Mesothelial cell of epicardium (in vitro differentiated cells): ENCODE results near the gene KHDRBS1. TPM values are rescaled to one million over a fixed set of nuclear protein-coding genes. Genes with fewer than 3 reads are reported as not detected.
"Not testable (repeated sequence)": the region's sequence is repeated elsewhere in the genome, so short reads cannot be mapped to it uniquely, and the experiment has no call there.

Experiments
- DNase-seq, 2 experiments: peaks; one replicate each; pipeline ENCODE4 v3.0.0; 2021; ENCODE audit warnings: low spot score in 2 of 2; ENCODE audit not compliant: unreplicated experiment in 2 of 2
- H3K27ac Mint-ChIP-seq: 2 replicates; pipeline ENCODE4 v1.8.0; 2021; ENCODE audit warnings: mixed read lengths
- H3K27me3 Mint-ChIP-seq: 2 replicates; pipeline ENCODE4 v1.8.0; 2021; ENCODE audit warnings: low read depth, mixed read lengths
- H3K36me3 Mint-ChIP-seq: 2 replicates; pipeline ENCODE4 v1.8.0; 2021; ENCODE audit warnings: mixed read lengths
- H3K4me1 Mint-ChIP-seq: 2 replicates; pipeline ENCODE4 v1.8.0; 2021; ENCODE audit warnings: mixed read lengths
- H3K4me3 Mint-ChIP-seq: 2 replicates; pipeline ENCODE4 v1.8.0; 2021; ENCODE audit warnings: mild to moderate bottlenecking, moderate library complexity, mixed read lengths
- H3K9me3 Mint-ChIP-seq: 2 replicates; pipeline ENCODE4 v1.8.0; 2021; ENCODE audit warnings: mixed read lengths
- microRNA-seq: library from miRNA; unstranded; fragments of <30 nt; microRNA quantifications from one replicate; pipeline ENCODE4 v1.2.0, GENCODE V29; 2021; ENCODE audit warnings: inconsistent platforms, mixed read lengths
- total RNA-seq: library from RNA; stranded (reverse); gene quantifications from 3 replicates; pipeline ENCODE4 v1.2.1, GENCODE V29; 2021
- TF ChIP-seq, protein P1 (sequence below): fragments of 200-600 bp; sonication (generic); IDR thresholded peaks from one replicate; pipeline ENCODE4 v1.5.0; 2021; ENCODE audit warnings: antibody characterized with exemption; ENCODE audit not compliant: unreplicated experiment

Gene KHDRBS1
- total RNA-seq, 1 donor from 2014 or later, result 246 TPM

DNA sequence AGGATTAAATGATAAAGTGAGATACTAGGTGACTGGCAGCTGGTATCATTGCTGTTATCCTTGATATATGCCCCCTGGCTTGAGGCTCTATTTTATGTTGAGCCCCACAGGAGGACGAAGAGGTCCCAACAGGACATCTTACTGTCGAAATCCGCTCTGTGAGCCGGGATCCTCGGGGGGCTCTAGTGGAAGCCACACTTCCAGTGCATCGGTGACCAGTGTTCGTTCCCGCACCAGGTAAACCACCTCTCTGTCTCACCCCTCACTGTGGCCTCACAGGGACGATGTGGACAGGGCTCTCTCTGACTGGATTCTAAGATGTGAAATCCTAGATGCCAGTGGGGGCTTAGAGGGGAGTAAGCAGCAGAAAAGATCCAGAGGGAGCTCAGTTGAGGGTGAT is 61.2 kb downstream of the KHDRBS1 start:
- Mint-ChIP-seq H3K36me3 (peaks cover 13% of the 10 kb centered on the region), H3K9me3 (no peaks in the 10 kb centered on the region), H3K27me3 (no peaks in the 10 kb centered on the region), H3K4me1 (peaks cover 14% of the 10 kb centered on the region), H3K4me3 (peak overlapping the region; percentile 1), H3K27ac (no peak overlapping the region)
- TF ChIP-seq, protein P1, sequence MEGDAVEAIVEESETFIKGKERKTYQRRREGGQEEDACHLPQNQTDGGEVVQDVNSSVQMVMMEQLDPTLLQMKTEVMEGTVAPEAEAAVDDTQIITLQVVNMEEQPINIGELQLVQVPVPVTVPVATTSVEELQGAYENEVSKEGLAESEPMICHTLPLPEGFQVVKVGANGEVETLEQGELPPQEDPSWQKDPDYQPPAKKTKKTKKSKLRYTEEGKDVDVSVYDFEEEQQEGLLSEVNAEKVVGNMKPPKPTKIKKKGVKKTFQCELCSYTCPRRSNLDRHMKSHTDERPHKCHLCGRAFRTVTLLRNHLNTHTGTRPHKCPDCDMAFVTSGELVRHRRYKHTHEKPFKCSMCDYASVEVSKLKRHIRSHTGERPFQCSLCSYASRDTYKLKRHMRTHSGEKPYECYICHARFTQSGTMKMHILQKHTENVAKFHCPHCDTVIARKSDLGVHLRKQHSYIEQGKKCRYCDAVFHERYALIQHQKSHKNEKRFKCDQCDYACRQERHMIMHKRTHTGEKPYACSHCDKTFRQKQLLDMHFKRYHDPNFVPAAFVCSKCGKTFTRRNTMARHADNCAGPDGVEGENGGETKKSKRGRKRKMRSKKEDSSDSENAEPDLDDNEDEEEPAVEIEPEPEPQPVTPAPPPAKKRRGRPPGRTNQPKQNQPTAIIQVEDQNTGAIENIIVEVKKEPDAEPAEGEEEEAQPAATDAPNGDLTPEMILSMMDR, result no peak
- no peak for DNase-seq

DNA sequence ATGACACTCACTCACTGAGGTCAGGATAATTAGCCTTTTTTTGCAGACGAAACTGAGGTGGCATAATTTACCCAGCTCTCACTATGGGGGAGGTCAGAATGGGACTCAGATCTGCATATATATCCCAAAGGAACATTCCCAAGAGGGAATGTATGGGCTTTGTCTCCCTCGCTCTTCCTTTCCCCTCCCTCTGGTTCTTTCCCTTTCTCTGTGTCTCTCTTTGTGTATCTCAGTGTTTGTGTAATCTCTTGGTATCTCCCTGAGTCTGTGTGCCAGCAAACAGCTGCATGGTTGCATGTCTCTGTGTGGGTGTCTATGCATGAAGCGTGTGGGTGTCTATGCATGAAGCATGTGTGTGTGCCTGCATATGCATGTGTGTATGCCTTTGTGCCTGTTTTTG is 63.8 kb downstream of the KHDRBS1 start:
- Mint-ChIP-seq H3K36me3 (peaks cover 21% of the 10 kb centered on the region), H3K4me1 (peaks cover 6% of the 10 kb centered on the region), H3K9me3 (no peaks in the 10 kb centered on the region), H3K27me3 (no peaks in the 10 kb centered on the region), H3K27ac (no peak overlapping the region), H3K4me3 (no peak overlapping the region)
- TF ChIP-seq, protein P1, result no peak
- no peak for DNase-seq

DNA sequence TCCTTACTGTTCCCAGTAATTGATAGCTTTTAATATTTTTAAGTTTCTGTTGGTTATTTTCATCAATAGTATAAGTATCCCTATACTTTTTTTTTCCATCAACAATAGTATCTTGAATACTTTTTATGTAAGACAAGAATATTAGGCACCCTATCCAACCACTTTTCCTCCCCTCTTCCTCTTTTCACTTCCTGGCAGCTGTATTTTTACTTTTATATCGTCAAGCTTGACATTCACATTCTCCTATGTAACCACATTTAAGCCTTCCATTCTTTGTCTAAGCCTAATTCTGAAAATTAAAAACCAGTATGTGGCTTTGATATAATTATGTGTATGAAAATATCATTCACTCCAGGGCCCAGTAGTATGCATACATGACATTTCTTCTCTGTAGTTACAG is 68.4 kb downstream of the KHDRBS1 start:
- TF ChIP-seq, protein P1, result no peak
- H3K27me3 Mint-ChIP-seq, result no peaks in the 10 kb centered on the region
- H3K4me3 Mint-ChIP-seq, result no peak overlapping the region
- no peak for DNase-seq
- H3K27ac Mint-ChIP-seq, result no peak overlapping the region
- H3K36me3 Mint-ChIP-seq, result peaks cover 45% of the 10 kb centered on the region
- H3K9me3 Mint-ChIP-seq, result peaks cover 11% of the 10 kb centered on the region
- no peaks in the 10 kb centered on the region for H3K4me1 Mint-ChIP-seq

DNA sequence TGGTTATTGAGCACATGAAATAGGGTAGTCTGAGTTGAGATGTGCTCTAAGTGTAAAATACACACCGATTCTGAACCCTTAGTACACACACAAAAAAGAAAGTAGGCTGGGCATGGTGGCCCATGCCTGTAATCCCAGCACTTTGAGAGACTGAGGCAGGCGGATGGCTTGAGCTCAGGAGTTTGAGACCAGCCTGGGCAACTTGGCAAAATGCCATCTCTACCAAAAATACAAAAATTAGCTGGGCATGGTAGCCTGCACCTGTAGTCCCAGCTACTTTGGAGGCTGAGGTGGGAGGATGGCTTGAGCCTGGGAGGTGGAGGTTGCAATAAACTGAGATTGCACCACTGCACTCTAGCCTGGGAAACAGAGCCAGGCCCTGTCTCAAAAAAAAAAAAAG is 72.7 kb downstream of the KHDRBS1 start:
- H3K4me1 Mint-ChIP-seq, H3K4me3 Mint-ChIP-seq, H3K27me3 Mint-ChIP-seq, H3K27ac Mint-ChIP-seq, DNase-seq: not testable (repeated sequence)
- peaks cover 36% of the 10 kb centered on the region for H3K36me3 Mint-ChIP-seq
- peaks cover 11% of the 10 kb centered on the region for H3K9me3 Mint-ChIP-seq

DNA sequence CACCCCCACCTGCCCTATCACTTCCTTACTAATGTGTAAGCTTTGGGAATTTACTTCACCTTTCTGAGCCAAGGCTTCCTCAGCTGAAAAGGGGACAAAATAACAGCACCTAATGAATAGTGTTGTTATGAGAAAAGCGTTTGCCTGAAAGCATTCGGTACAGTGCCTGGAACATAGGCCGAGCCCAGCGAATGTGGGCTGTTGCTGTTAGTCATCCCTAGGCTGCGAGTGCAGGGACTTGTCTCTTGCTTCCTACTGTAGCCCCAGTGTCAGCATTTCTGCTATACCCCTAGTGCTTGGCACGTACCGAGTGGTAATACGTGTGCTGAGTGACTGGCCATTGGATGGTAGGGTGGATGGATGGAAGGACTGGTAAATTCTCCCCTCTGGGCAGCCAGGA is 77.5 kb downstream of the KHDRBS1 start:
- no peaks in the 10 kb centered on the region for H3K9me3 Mint-ChIP-seq
- DNase-seq, result no peak
- H3K36me3 Mint-ChIP-seq, result peaks cover 29% of the 10 kb centered on the region
- TF ChIP-seq, protein P1, result no peak
- no peak overlapping the region for H3K4me3 Mint-ChIP-seq
- H3K27ac Mint-ChIP-seq, result no peak overlapping the region
- no peaks in the 10 kb centered on the region for H3K27me3 Mint-ChIP-seq
- no peaks in the 10 kb centered on the region for H3K4me1 Mint-ChIP-seq

DNA sequence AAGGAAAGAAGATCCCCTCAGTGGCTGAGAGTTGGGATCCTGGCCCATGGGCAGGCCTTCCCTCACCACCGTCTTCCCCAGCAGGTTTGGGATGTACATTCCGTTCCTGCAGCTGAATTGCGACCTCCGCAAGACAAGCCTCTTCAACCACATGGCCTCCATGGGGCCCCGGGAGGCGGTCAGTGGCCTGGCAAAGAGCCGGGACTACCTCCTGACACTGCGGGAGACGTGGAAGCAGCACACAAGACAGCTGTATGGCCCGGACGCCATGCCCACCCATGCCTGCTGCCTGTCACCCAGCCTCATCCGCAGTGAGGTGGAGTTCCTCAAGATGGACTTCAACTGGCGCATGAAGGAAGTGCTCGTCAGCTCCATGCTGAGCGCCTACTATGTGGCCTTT is 77.9 kb downstream of the KHDRBS1 start:
- H3K4me1 Mint-ChIP-seq, result no peaks in the 10 kb centered on the region
- DNase-seq, result no peak
- no peak overlapping the region for H3K4me3 Mint-ChIP-seq
- H3K27ac Mint-ChIP-seq, result no peak overlapping the region
- H3K27me3 Mint-ChIP-seq, result no peaks in the 10 kb centered on the region
- H3K9me3 Mint-ChIP-seq, result no peaks in the 10 kb centered on the region
- TF ChIP-seq, protein P1, result no peak
- H3K36me3 Mint-ChIP-seq, result peaks cover 27% of the 10 kb centered on the region

Small RNAs within 50 kb of the gene (microRNA-seq; reads per million reads assigned to microRNA genes)
- not detected for gene MIR5585

Other genes with a start within 250 kb of the KHDRBS1 start
- 21.5 to 24.0 TPM (median 21.9 TPM) in 3 replicates for gene ADGRB2, start 249.5 kb upstream of the KHDRBS1 start, total RNA-seq
- 0.75 to 1.3 TPM (median 1.0 TPM) in 3 replicates for gene SPOCD1, start 197.8 kb upstream of the KHDRBS1 start, total RNA-seq
- gene PTP4A2, start 75.5 kb upstream of the KHDRBS1 start, total RNA-seq, result 181 to 186 TPM (median 182 TPM) in 3 replicates
- gene TMEM39B, start 59.1 kb downstream of the KHDRBS1 start, total RNA-seq, result 23.5 to 27.3 TPM (median 26.2 TPM) in 3 replicates
- 67.5 to 70.5 TPM (median 68.7 TPM) in 3 replicates for gene KPNA6, start 94.2 kb downstream of the KHDRBS1 start, total RNA-seq
- 56.6 to 59.7 TPM (median 57.2 TPM) in 3 replicates for gene TXLNA, start 165.8 kb downstream of the KHDRBS1 start, total RNA-seq
- gene CCDC28B, start 186.7 kb downstream of the KHDRBS1 start, total RNA-seq, result 21.6 to 24.9 TPM (median 24.6 TPM) in 3 replicates
- 3.1 to 3.8 TPM (median 3.3 TPM) in 3 replicates for gene IQCC, start 191.8 kb downstream of the KHDRBS1 start, total RNA-seq
- 0.11 TPM in 1 of 3 replicates, not detected in the others for gene DCDC2B, start 195.2 kb downstream of the KHDRBS1 start, total RNA-seq
- gene TMEM234, start 208.5 kb downstream of the KHDRBS1 start, total RNA-seq, result 28.9 to 33.3 TPM (median 32.9 TPM) in 3 replicates
- 143 to 147 TPM (median 146 TPM) in 3 replicates for gene EIF3I, start 208.5 kb downstream of the KHDRBS1 start, total RNA-seq
- gene FAM167B, start 233.4 kb downstream of the KHDRBS1 start, total RNA-seq, result 1.8 to 2.9 TPM (median 2.3 TPM) in 3 replicates
- gene LCK, start 237.4 kb downstream of the KHDRBS1 start, total RNA-seq, result 1.4 to 1.8 TPM (median 1.5 TPM) in 3 replicates